Immature natural killer cell (primary cell): ENCODE data around the gene SMPD2. TPM values are rescaled to one million over a fixed set of nuclear protein-coding genes. Genes with fewer than 3 reads are reported as not detected.

ENCODE experiments used
- DNase-seq, 3 donors: peaks; one replicate each; pipeline ENCODE4 v3.0.0; 2022; ENCODE audit warnings: mixed read lengths in 1 of 3
- H3K27ac Mint-ChIP-seq, 6 donors: one replicate each; pipeline ENCODE4 v1.8.0; 2020; ENCODE audit warnings: mixed read lengths in 6 of 6, mild to moderate bottlenecking in 5 of 6, inconsistent platforms in 4 of 6, moderate library complexity in 3 of 6
- H3K27me3 Mint-ChIP-seq, 3 donors: one replicate each; pipeline ENCODE4 v1.8.0; 2020 to 2021; ENCODE audit warnings: low read depth in 3 of 3, mild to moderate bottlenecking in 3 of 3, mixed read lengths in 3 of 3, moderate library complexity in 3 of 3, inconsistent platforms in 1 of 3
- H3K36me3 Mint-ChIP-seq, 3 donors: one replicate each; pipeline ENCODE4 v1.8.0; 2020; ENCODE audit warnings: mixed read lengths in 3 of 3, inconsistent platforms in 2 of 3, mild to moderate bottlenecking in 2 of 3
- H3K4me1 Mint-ChIP-seq, 2 donors: one replicate each; pipeline ENCODE4 v1.8.0; 2020; ENCODE audit warnings: inconsistent platforms in 2 of 2, mild to moderate bottlenecking in 2 of 2, mixed read lengths in 2 of 2, moderate library complexity in 1 of 2
- H3K4me3 Mint-ChIP-seq, 5 donors: one replicate each; pipeline ENCODE4 v1.8.0; 2020; ENCODE audit warnings: mild to moderate bottlenecking in 5 of 5, mixed read lengths in 5 of 5, inconsistent platforms in 3 of 5, moderate library complexity in 3 of 5
- H3K9me3 Mint-ChIP-seq, 6 donors: one replicate each; pipeline ENCODE4 v1.8.0; 2020; ENCODE audit warnings: mild to moderate bottlenecking in 6 of 6, mixed read lengths in 6 of 6, inconsistent platforms in 4 of 6, moderate library complexity in 3 of 6
- polyA plus RNA-seq, 3 donors: library from polyadenylated mRNA; unstranded; fragments of 300-500 nt; fragmentation: Illumina TruSeq; gene quantifications; one replicate each; pipeline ENCODE4 v1.2.3, GENCODE V29; 2021

Gene SMPD2
- polyA plus RNA-seq, 3 donors from 2014 or later, result 10.2 to 19.0 (median 13.2) TPM

DNA sequence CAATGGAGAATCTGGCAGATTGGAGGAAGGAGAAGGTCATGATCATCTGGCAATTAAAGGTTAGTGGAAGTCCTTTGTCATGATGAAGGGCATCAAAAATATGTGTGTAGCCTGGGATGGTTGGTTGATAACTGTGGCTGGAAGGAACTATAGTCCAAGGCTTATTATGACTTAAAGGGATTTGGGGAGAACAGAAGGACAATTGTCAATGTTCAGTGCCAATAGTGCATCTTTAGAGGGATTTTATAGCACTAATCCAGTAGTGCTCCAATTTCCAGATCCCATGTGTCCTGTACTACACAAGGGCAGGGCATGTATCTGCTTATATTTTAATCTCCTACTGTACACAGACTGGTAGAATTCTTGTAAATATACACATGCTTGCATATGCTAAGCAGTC is 47.5 kb downstream of the SMPD2 start:
- peaks cover 3 to 7% (median 3%) of the 10 kb centered on the region in 3 donors for H3K27me3 Mint-ChIP-seq
- H3K27ac Mint-ChIP-seq, result no peak overlapping the region
- no peaks in the 10 kb centered on the region for H3K9me3 Mint-ChIP-seq
- no peak overlapping the region for H3K4me3 Mint-ChIP-seq
- DNase-seq, result no peak
- H3K4me1 Mint-ChIP-seq, result peaks cover 21 to 28% of the 10 kb centered on the region in 2 donors
- no peaks in the 10 kb centered on the region for H3K36me3 Mint-ChIP-seq

DNA sequence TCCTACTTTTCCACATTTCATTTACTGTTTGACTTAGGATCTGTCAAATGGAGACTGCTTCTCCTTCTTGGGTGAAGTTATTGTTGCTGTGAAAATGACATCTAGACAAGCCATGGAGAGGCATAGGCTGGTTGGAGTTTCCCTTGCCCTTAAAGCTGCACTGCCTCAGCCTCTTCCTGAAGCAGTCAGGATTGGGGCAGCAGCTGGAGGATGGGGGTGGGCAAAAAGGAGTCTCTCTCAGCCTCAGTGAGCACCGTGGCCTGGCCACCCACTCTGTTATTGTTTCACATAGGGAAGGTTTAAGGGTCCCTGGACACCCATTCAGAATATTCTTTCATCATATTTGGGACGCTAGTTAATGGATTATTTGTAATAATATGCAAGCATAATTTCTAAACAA is 50.2 kb downstream of the SMPD2 start:
- Mint-ChIP-seq H3K4me3 (peak overlapping the region in 4 of 5 donors; percentile 25 to 71 (median 51)), H3K27ac (peak overlapping the region in 5 of 6 donors; percentile 27 to 91 (median 86))
- DNase-seq, result no peak

GRCh38 chr6:109491207-109491938 is 50.8 kb downstream of the SMPD2 start:
- H3K27ac Mint-ChIP-seq, result peak overlapping the region; percentile 27 to 91 (median 84)
- DNase-seq, result peak; percentile 10 to 53 (median 35)
- no peaks in the 10 kb centered on the region for H3K36me3 Mint-ChIP-seq
- no peaks in the 10 kb centered on the region for H3K27me3 Mint-ChIP-seq
- H3K4me1 Mint-ChIP-seq, result peaks cover 18 to 21% of the 10 kb centered on the region in 2 donors
- H3K4me3 Mint-ChIP-seq, result peak overlapping the region; percentile 8 to 71 (median 31)
- no peaks in the 10 kb centered on the region for H3K9me3 Mint-ChIP-seq

More for the DNA sequence above, 50.2 kb downstream of the SMPD2 start:
- Mint-ChIP-seq H3K27me3 (no peaks in the 10 kb centered on the region), H3K4me1 (peaks cover 18 to 21% of the 10 kb centered on the region in 2 donors), H3K36me3 (no peaks in the 10 kb centered on the region), H3K9me3 (no peaks in the 10 kb centered on the region)

Other genes with a start within 250 kb of the SMPD2 start
- gene CD164, start 58.3 kb upstream of the SMPD2 start, polyA plus RNA-seq, result 100 to 1,000 TPM; 433 to 825 (median 521) TPM
- gene PPIL6, start 96 bp upstream of the SMPD2 start, polyA plus RNA-seq, result 1 to 10 TPM in 1 of 3 donors, under 1 TPM in 2; 0.15 to 1.0 (median 0.44) TPM
- 10 to 100 TPM in 1 of 3 donors, 1 to 10 TPM in 2; 7.5 to 13.4 (median 9.5) TPM for gene MICAL1, start 15.0 kb downstream of the SMPD2 start, polyA plus RNA-seq
- 1 to 10 TPM; 3.1 to 6.6 (median 4.1) TPM for gene ZBTB24, start 42.5 kb downstream of the SMPD2 start, polyA plus RNA-seq